Suppressor macrophage (primary cell): Measurements from ENCODE around the gene SPTBN4.
A peak's percentile ranks its signal among the peaks of the same experiment; 100 is the strongest.
"Not testable (repeated sequence)": the region's sequence is repeated elsewhere in the genome, so short reads cannot be mapped to it uniquely, and the experiment has no call there.

Source experiments
- DNase-seq, 4 experiments: peaks; one replicate each; pipeline ENCODE4 v3.0.0-alpha.2; 2020 to 2022
- total RNA-seq, 17 experiments: gene quantifications; one replicate each; lab custom pipeline; 2026; ENCODE audit warnings: mixed read lengths in 6 of 17, inconsistent platforms in 3 of 17; lab: John Stamatoyannopoulos, UW

SPTBN4 gene
- 0.35 to 14.2 (median 2.8) reads per million in 17 experiments for total RNA-seq

DNA sequence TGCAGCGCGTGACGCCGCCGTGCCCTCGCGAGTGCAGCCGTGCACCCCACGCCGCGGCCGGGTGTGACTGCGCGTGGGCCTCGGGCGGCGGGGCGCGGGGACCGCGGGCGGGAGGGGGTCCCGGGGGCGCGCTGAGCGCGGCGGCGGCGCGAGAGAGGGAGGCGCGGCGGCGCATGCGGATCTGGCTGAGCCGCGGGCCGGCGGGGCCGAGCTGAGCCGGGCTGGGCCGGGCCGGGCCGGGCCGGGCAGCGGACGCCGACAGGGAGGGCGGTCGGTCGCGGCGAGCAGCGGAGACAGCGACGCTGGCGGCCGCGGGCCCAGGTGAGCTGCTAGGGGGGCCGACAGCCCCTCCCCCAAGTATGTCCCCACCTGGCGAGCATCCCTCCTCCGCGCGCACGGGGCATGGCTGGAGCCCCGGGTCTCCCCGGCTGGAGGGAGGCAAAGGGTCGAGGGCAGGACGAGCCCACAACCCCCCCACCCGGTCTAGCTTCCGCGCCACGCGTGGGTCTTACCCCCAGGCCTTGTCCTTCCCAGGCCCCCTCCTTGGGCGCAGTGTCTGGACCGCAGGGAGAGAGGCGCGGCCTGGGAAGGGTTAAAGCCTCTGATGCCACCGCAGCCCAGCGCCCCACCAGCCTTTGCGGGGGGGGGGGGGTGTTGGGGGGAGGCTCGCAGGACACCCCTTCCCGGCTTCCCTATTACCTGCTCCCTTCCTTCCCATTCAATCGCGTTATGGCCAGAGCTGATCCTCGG is at the start of gene SPTBN4:
SPTBN4 (plus strand) TSS at position 17 of the 750 bp plus-strand sequence. CDS start 5,621 bp downstream, outside the sequence.
- DNase-seq, result no peak

DNA sequence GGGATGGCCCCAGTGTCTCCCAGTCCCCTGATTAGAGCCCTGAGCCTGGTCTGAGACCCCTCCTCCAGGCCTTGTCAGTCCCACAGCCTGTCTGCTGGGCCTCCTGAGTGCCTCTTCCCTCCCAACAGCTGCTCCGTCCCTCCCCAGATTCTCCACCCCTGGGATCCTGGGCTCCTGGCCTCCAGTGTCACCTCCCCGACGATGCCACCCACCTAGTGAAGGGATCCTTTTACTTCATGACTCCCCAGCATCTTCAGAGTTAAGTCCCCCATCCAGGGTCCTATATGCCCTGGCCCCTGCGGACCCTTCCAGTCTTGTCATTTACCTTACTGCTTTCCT is 49.2 kb upstream of the SPTBN4 start:
- no peak for DNase-seq

DNA sequence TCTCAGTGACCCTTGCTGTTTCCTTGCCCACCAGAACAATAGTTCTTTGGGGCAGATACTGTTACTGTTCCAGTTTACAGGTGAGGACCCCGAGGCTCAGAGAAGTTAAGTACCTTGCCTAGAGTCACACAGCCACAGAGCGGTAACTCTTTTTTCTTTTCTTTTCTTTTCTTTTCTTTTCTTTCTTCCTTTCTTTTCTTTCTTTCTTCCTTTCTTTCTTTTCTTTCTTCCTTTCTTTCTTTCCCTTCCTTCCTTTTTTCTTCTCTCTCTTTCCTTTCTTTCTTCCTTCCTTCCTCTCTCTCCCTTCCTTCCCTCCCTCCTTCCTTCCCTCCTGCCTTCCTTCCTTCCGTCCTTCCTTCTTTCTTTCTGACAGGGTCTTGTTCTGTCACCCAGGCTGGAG is 48.8 kb upstream of the SPTBN4 start:
- no peak for DNase-seq

GRCh38 chr19:40419066-40419612 is 47.7 kb upstream of the SPTBN4 start:
- DNase-seq, result no peak

DNA sequence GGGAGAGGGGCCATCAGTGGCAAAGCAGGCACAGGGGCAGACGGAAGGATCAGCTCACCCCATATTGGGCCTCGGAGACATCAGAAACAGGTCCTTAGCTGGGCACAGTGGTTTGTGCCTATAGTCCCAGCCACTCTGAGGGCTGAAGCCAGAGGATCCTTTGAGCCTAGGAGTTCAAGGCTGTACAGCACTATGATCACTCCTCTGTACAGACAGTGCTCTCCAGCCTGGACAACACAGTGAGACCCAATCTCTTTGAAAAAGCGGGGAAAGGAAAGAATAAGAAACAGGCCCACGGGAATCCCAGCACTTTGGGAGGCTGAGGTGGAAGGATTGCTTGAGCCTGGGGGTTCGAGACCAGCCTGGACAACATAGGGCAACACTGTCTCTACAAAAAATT is 47.0 kb upstream of the SPTBN4 start:
- no peak for DNase-seq

GRCh38 chr19:40420451-40420765 is 46.4 kb upstream of the SPTBN4 start:
- DNase-seq, result no peak

DNA sequence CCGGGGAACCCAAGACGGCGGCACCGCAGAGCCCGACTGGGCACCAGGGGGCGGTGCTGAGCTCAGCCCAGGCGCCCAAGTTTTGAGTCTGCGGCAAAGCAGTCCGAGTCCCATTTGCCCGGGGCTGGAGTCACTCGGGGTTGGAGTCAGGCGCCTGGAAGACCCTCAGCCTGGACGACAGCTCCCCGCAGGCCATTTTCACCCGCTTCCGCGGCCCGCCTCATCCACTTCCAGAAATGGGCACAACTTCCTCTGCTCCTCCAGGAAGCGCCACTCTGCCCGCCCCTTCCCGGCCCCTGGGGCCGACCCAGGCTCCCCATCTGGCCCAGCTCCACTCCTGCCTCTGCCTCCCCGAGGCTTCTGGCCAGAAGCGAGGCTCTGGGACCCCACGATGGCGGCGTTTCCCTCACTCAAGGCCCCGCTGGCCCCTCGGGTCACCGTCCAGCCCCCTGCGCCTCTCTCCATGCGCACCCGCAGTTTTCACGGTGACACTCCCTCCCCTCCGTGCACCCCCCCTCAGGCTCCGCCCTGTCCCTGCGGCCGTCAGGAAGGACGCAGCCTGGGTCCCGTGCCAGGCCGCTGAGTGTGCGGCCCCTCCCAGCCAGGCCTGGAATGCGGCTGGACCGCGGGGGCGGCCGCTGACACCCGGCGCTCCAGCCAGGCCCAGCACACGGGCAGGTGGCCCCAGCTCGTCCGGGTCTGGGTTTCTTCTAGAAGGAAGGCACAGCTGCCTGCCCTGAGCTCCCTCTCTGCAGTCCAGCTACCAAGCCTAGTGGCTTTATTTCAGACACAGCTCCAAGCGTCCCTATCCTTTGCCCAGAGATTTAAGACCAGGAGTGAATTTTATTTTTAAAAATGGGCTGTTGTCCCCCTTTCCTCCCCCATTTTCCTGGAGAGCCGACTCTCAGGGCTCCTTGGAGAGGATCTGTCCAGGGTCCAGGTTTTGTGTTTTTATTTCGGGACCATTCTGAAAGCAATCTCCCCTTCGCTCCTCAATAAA is 45.7 kb upstream of the SPTBN4 start:
- DNase-seq, result peak; percentile 92 to 96 (median 94)

DNA sequence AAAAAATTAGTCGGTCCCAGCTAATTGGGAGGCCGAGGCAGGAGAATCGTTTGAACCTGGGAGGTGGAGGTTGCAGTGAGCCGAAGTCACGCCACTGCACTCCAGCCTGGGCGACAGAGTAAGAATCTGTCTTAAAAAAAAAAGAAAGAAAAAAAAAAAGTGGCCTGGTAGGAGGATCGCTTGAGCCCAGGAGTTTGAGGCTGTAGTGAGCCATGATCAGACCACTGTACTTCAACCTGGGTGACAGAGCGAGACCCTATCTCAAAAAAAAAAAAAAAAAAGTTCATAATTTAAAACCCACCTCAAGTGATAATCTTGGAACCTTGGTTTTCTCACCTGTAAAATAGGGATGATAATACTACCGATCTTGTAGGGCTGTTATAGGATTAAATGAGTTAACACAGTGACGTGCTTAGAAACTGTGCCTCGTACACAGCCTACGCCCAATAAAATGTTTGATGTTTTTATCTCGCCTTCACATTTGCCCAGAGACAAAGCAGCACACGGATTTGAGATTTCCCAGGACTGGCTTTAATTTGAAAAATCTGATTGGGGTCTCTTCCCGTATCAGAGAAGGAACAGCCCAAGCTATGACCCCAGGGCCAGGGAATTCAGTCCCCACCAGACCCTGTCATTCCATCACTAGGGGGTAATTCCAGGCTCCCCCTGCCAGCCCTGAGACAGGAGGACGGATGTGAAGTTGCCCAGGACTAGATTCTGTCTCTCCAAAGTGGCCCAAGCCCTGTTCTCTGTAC is 44.6 kb upstream of the SPTBN4 start:
- DNase-seq, result no peak

DNA sequence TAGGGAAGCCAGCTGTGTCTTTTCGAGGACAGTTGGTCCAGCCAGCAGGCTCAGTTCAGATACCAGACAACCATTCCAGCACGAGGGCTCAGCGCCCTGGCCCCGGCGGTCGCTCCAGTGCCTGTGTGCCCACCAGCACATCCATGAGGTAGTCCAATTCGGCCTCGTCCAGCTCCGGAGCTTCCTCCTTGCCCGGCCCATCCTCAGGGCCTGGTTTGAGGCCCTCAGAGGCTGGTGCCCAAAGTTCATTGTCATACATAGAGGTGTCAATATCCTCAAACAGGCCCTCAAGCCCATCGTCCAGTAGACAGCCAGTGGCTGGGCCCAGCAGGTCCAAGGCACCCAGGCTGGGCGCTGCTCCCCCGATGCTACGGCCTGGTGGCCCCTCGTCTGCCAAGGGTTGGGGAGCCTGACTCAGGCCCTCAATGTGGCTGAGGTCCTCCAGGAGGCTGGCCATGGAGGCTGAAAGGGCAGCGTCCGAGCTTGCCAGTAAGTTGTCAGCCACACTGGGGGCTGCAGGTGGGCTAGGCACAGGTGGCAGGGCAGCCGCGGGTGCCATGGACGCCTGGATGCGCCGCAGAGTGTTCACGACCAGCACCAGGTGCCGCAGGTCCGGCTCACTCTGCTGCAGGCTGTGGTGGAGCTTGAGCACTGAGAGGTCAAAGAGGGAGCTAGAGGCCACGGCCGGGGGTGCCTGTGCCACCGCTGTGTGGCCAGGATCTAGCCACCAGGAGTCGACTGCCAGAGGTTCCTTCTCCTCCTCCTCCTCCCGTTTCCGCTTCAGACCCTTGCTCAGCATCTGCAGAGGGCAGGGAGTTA is 43.8 kb upstream of the SPTBN4 start:
- no peak for DNase-seq

- DNase-seq, result no peak
Measured at GRCh38 chr19:40423938-40424337, 42.9 kb upstream of the SPTBN4 start.

DNA sequence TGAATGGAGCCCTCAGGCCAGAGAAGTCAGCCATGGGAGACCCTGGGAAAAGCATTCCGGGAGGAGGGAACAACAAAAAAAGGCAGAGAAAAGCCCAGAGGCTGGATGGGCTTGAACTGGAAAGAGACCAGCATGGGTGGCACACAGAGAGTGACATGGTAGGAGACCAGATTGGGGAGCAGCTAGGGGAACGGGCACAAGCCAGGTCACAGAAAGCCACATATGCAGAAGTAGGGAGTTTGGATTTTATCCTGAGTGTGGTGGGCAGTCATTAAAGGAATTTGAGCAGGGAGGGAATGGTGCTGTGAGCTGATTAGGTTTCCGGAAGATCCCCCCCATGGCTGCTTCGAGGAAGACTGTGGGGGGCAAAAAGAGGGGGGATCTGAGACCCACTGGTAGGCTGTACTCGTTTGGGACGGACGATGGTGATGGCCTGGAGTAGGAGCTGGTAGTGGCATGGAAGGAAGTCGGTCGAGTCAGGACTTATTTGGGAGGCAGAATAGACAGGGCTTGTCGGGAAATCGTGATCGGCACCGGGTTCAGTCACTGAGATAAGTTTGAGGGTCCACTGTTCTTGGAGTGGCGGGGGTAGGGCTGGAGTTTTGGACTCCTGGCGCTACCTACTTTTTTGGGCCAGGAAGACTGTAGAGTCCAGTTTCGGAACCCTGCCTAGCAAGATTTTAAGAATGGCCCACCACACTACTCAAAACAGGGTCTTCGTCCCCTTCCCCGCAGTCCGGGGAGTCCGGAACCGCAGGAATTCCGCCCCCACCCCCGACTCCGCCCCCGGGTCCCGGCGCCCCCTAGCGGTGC is 42.0 kb upstream of the SPTBN4 start:
- peak in 3 of 4 experiments; percentile 32 to 49 (median 48) for DNase-seq

DNA sequence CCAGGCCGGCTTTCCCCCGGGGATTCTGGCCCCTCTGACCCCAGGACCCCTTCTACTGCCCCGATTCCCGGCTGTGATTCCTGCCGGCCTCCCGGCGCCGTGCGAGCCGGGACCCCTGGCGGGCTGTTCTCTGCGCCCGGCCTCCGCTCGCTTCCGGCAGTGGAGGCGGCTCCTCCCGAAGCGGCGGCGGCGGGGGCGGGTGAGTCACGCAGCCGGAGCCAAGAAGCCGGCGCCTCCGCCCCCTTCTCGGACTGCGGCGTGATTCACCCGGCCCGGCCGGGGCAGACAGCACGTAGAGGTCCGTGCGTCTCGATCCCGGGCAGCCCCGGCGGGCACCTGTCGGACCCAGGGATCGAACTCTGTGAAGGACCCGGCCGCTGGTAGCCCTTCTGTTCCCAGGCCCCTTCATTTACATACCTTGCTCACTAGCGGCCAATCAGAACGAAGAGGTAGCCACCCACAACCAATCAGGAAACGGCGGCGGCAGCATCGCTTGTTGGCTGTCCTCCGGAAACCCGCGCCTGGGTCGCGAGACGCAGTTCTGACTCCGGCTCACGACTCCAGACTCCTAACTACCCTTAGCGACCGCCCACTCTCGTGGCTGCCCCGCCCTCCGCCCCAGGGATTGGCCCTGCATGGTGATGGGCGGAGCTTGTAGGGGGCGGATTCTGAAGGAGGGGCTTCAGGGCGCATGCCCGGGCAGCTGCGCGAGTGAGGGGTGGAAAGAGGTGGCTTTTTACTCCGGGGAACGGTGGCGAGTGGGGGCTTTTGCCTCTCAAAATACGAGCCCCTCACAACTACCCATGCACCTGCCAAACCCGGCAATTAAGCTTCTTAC is 41.1 kb upstream of the SPTBN4 start, which contains the start of gene SERTAD1:
SERTAD1 (minus strand) TSS at position 543 of the 838 bp plus-strand sequence. CDS start 2,446 bp downstream, outside the sequence.
- peak; percentile 100 for DNase-seq

DNA sequence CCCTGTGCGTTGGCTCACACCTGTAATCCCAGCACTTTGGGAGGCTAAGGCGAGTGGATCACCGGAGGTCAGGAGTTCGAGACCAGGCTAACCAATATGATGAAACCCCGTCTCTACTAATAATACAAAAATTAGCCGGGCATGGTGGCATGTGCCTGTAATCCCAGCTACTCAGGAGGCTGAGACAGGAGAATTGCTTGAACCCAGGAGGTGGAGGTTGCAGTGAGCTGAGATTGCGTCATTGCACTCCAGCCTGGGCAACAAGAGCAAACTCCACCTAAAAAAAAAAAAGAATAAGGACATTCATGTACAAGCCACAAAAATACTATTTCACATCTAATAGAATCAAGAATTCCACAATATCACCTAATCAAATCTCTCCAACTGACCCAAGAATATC is 38.6 kb upstream of the SPTBN4 start:
- DNase-seq, result not testable (repeated sequence)

DNA sequence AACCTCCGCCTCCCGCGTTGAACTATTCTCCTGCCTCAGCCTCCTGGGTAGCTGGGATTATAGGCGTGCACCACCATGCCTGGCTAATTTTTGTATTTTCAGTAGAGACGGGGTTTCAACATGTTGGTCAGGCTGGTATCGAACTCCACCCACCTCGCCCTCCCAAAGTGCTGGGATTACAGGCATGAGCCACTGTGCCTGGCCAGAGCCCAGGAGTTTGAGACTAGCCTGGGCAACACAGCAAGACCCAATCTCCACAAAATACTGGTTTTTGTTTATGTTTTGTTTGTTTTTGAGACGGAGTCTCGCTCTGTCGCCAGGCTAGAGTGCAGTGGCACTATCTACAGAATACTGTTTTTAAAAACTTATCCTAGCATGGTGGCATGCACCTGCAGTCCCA is 36.6 kb upstream of the SPTBN4 start:
- not testable (repeated sequence) for DNase-seq

GRCh38 chr19:40431698-40432097 is 35.1 kb upstream of the SPTBN4 start:
- no peak for DNase-seq

DNA sequence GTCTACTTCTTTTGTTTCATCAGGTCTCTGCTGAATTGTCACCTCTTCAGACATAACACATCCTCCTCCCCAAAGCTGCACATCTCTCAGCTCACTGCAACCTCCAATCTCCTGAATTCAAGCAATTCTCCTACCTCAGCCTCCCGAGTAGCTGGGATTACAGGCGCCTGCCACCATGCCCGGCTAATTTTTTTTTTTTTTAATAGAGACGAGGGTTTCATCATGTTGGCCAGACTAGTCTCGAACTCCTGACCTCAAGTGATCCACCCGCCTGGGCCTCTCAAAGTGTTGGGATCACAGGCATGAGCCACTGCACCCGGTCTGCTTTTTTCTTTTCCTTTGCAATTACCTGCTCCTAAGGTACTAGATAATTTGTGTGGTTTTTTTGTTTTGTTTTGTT is 34.0 kb upstream of the SPTBN4 start:
- DNase-seq, result not testable (repeated sequence)

GRCh38 chr19:40433391-40434216 is 33.2 kb upstream of the SPTBN4 start:
- peak; percentile 94 to 98 (median 96) for DNase-seq

DNA sequence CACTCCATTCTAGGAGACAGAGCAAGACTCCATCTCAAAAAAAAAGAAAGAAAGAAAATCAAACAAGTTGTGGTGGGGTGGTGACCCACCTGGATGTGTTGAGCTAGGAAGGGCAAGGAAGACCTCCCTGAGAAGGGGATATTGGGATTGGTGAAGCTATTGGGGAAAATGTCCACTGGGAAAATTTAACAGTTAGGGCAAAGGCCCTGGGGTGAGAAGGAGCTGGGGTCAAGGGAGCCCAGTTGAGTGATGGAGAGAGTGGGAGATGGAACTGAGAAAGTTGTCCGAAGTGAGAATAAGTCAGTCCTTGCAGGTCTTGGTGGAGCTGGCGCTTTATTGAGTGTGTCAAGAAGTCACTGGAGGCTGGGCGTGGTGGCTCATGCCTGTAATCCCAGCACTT is 28.5 kb upstream of the SPTBN4 start:
- no peak for DNase-seq
